ENCODE data around the gene ZNF660. TPM values are rescaled to one million over a fixed set of nuclear protein-coding genes. Genes with fewer than 3 reads are reported as not detected.
A peak's percentile ranks its signal among the peaks of the same experiment; 100 is the strongest.

Gene ZNF660
- total and polyA plus RNA-seq, 9 of the 15 experiments (the other 6 are each of a cell fraction or from before 2014, with no cell fraction given), result 0.06 to 0.65 (median 0.17) TPM

GRCh38 chr3:44624749-44625480, 40.2 kb downstream of the ZNF660 start, which contains the start of gene ZNF197 (continued):
- no peak for TF ChIP-seq RBM34 (IDR thresholded peaks at IDR 0.05; ENCODE audit: borderline replicate concordance, insufficient read depth, low read length)
- no peak for TF ChIP-seq MCM3 (IDR thresholded peaks at IDR 0.05)
- TF ChIP-seq TCF3 (CRISPR knock-in tag; IDR thresholded peaks at IDR 0.05), result no peak
- peak in 1 of 2 experiments; percentile 68; a peak in 1 of 4 replicates for TF ChIP-seq HDAC1 (IDR thresholded peaks at IDR 0.05)
- peak; percentile 77 for TF ChIP-seq NFRKB (IDR thresholded peaks at IDR 0.05; ENCODE audit: low read depth)
- TF ChIP-seq ATF1 (CRISPR knock-in tag; IDR thresholded peaks at IDR 0.05), result no peak
- TF ChIP-seq ATF1 (tag; IDR thresholded peaks at IDR 0.05), result peak; percentile 74
- TF ChIP-seq SMARCA5 (IDR thresholded peaks at IDR 0.05), result no peak
- peak; percentile 60 for TF ChIP-seq ZNF766 (CRISPR knock-in tag; conservative IDR thresholded peaks at IDR 0.05)
- peak; percentile 95 for TF ChIP-seq GTF2E2 (tag; IDR thresholded peaks at IDR 0.05)
- peak; percentile 90 for TF ChIP-seq SP2 (IDR thresholded peaks at IDR 0.05; ENCODE audit: extremely low read depth, low read depth, low read length, poor library complexity, severe bottlenecking)
- no peak for TF ChIP-seq ZNF507 (tag; conservative IDR thresholded peaks at IDR 0.05)
- peak; percentile 69; the same call in 1 of the 2 replicates for TF ChIP-seq TFAP4 (CRISPR knock-in tag; IDR thresholded peaks at IDR 0.05; ENCODE audit: borderline replicate concordance)
- no peak for TF ChIP-seq NFYB (IDR thresholded peaks at IDR 0.05; ENCODE audit: extremely low read depth, insufficient read length)
- TF ChIP-seq ZNF77 (CRISPR knock-in tag; IDR thresholded peaks at IDR 0.05), result no peak
- peak; percentile 49 for TF ChIP-seq NFIC (IDR thresholded peaks at IDR 0.05)
- TF ChIP-seq COPS2 (conservative IDR thresholded peaks at IDR 0.05), result no peak
- TF ChIP-seq RBM22 (IDR thresholded peaks at IDR 0.05; ENCODE audit: low read depth, low read length, poor library complexity, severe bottlenecking), result peak; percentile 31
- peak; percentile 58; the same call in 1 of the 2 replicates for TF ChIP-seq AFF4 (CRISPR knock-in tag; IDR thresholded peaks at IDR 0.05)
- TF ChIP-seq ZNF133 (CRISPR knock-in tag; IDR thresholded peaks at IDR 0.05), result no peak
- no peak for TF ChIP-seq HNRNPUL1 (IDR thresholded peaks at IDR 0.05; ENCODE audit: low read length)
- TF ChIP-seq PKNOX1 (IDR thresholded peaks at IDR 0.05), result peak; percentile 58
- TF ChIP-seq FOXM1 (IDR thresholded peaks at IDR 0.05; ENCODE audit: low read depth), result peak; percentile 53
- peak; percentile 80; the same call in 1 of the 2 replicates for TF ChIP-seq FOXM1 (CRISPR knock-in tag; IDR thresholded peaks at IDR 0.05; ENCODE audit: low read depth)
- 0 out of 2 replicates have a peak, but pooled peaks have one; percentile 16 for TF ChIP-seq ARID1B (IDR thresholded peaks at IDR 0.05)
